ENCODE results near the gene MFSD11. TPM values are rescaled to one million over a fixed set of nuclear protein-coding genes. Genes with fewer than 3 reads are reported as not detected.
"Not testable (repeated sequence)": the region's sequence is repeated elsewhere in the genome, so short reads cannot be mapped to it uniquely, and the experiment has no call there.

The MFSD11 gene
- polyA plus RNA-seq (2013, experiment 1 of 2; ENCODE audit: insufficient read length) = 13.5 TPM
- polyA plus RNA-seq (2013, experiment 2 of 2; ENCODE audit: insufficient read length) = 12.1 TPM

DNA sequence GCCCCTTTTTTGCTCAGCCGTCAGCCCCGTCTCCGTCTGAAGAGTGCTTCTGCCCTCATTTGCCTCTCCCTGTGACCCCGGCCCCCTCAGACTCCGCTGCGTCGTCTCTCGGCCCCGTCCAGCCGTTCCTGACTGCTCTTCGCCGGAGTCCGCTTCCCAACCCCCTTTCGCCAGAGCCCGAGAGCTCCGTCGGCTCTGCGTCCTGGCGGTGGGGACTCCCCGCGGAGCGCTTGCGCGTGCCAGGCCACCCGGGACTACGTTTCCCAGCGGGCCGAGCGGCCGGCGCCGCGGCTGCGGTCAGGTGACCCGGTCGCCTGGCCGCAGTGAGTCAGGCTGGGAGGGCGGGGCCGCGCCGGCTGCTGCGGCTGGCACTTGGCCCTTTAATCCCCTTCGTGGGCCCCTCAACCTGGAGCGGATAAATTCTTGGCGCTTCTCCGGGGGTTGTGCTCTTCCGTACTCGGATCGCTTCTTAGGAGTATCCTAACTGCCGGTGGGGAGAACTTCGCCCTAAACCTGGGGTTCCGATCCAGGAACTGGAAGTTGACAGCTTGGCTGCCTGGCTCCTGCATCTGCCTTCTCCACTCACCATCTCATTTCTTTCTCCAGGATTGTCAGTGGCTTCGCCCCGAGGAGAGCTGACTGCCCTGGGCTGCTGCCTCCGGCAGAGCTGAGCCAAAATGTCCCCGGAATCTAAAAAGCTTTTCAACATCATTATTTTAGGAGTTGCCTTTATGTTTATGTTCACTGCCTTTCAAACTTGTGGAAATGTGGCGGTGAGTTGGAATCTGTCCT, at the start of gene MFSD11:
TSS of gene MFSD11 (plus strand) at position 444 of the 792 bp plus-strand sequence. CDS start at position 678, 234 bp downstream.
- peak; percentile 94 for DNase-seq

GRCh38 chr17:76688165-76688622, 49.7 kb upstream of the MFSD11 start:
- no peak for DNase-seq

GRCh38 chr17:76689859-76690258, 48.1 kb upstream of the MFSD11 start:
- no peak for DNase-seq

DNA sequence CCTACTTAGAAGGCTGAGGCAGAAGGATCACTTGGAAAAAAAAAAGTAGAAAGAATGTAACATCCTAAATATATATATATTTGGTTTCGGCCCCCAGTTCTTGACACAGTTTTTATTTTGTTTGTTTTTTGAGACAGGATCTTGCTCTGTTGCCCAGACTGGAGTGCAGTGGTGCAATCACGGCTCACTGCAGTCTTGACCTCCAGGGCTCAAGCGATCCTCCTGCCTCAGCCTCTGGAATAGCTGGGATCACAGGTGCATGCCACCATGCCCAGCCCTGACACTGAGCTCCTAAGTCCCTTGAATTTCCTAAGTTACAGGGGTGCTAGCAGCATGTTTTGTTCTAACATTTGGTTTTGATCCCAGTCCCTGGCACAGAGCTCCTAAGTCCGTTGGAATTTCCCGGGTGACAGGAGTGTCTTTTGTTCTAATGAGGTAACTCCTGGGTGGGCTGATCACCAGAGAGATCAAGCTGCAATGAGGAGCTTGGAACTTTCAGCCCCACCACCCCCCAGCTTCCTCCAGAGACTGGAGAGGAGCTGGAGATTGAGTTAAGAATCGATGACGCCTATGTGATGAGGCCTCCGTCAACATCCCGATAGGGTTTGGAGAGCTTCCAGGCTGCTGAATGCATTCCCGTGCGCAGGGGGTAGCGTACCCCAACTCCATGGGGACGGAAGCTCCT, 47.2 kb upstream of the MFSD11 start:
- DNase-seq = no peak

GRCh38 chr17:76691379-76692191, 46.3 kb upstream of the MFSD11 start:
- DNase-seq = no peak

DNA sequence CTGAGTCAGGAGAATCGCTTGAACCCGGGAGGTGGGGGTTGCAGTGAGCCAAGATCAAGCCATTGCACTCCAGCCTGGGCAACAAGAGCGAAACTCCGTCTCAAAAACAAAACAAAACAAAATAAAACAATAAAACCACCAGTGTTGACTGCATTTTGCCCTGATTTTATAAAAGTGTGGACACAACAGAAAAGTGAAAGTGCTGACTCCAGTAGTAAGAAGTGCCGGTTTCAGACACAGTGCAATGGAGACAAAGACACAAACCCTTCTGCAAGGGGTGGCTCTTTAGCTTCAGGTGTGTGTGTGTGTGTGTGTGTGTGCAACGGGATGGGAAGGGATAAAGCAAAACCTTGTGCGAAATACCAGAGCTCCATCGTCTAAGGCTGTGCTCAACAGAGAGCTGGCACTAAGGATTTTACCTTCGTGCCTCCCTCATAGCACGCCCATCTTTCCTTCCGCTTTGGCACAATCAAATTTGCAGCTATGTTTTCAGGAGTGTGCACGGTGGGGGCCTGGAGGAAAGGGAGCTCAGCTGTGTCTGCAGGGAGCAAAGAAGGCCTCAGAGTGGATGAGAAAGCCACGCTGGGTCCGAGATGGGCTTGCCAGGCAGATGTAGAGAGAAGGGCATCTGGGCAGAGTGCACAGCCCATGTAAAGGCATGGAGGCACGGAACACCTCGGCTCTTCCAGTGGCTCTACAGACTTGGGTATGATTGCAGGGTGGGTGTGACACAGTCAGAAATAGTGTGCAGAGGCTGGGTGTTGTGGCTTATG, 42.7 kb upstream of the MFSD11 start:
- DNase-seq = no peak

- DNase-seq = no peak
Observed at GRCh38 chr17:76696763-76697701, 40.9 kb upstream of the MFSD11 start.

DNA sequence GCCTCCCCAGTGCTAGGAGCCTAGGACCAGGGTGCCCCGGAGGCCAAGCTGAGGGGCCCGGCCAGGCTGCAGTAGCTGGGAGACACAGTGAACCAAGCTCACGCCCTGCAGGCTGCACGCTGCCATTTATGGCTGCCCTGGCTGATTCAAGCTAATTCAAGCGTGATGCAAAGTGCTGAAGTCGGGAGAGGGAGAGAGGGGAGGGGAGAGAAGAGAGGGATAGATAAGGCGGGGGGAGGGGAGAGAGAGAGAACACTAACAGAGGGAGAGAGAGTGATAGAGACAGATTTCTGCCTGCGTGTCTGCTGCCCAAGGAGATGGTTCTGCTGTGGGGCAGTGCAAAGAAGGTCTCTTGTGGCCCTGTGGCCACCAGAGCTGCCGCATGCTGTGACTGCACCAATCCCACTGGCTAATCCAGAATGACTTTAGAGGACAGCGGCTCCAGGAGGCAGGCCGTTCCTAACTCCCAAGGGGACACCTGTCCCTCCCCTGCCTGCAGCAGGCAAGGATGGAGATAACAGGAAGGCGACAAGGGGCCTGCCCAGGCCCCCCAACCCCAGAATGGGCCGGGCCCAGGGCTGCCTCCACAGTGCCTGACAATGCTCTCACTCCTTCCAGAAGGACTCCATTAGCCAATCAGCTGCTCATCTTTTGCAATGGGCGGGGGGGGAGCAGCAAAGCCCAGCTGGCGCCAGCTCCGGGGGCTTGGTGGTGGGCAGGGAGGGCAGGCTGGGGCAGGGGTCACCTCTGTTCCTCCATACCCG, 40.0 kb upstream of the MFSD11 start:
- peak; percentile 69 for DNase-seq

GRCh38 chr17:76698466-76698977, 39.4 kb upstream of the MFSD11 start:
- DNase-seq = not testable (repeated sequence)

GRCh38 chr17:76700270-76700616, 37.7 kb upstream of the MFSD11 start:
- DNase-seq = no peak

DNA sequence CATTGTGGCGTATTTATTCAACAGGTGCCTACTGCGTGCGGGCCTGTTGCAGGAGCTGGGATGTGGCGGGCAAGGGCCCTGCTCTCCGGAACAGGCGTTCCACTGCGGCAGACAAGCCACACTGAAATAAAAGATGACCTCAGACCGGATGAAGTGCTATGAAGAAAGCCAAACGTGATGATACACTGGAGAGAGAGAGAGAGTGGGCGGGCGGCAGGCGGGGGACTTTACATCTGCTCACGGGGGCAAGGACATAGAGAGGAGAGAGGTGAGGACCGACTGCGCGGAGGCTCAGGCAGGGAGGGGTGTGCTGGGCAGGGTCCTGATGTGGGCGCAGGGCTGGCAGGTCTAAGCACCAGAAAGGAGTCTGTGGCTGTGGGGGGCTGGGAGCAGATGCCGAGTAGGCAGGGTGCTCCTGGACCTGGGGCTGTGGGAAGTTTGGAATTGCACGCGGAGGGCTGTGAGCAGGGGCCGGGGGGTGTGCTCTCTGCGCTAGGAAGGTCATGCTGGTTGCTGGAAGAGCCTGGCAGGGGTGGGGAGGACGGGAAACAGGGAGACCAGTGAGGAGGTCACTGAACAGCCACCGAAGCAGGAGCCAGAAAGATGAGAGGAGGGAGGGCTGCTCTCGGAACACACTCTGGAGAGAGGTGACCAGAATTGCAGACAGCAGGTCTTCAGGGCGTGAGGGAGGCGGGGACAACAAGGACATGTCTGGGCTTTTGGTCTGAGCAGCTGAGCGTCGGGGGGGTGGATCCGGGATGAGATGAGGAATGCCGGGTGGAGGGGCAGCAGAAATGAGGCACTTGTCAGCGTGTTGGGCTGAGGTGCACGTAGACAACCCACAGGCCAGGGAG, 37.1 kb upstream of the MFSD11 start:
- peak; percentile 63 for DNase-seq

GRCh38 chr17:76701471-76701967, 36.4 kb upstream of the MFSD11 start:
- DNase-seq = no peak

- DNase-seq = no peak
Observed at GRCh38 chr17:76702076-76702475, 35.8 kb upstream of the MFSD11 start.

DNA sequence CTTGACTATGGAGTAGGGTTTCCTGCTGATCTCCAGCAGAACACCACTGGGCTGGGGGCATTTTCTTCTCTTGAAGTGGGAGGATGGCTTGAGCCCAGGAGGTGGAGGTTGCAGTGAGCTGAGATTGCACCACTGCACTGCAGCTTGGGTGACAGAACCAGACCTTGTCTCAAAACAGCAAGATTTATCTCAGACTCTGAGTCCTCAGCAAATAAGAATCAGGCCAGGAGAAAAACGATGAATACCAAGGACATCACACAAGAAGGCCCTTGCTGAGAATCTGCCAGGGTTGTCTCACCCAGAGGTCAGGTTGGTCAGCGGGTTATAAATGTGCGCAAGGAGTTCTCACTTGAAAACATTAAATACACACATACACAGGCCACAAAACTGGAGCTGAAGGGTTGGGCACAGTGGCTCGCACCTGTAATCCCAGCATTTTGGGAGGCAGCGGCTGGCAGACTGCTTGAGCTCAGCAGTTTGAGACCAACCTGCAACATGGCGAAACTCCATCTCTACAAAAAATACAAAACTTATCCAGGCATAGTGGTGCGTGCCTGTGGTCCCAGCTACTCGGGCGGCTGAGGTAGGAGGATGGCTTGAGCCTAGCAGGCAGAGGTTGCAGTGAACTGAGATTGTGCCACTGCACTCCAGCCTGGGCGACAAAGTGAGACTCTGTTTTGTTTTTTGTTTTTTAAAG, 34.8 kb upstream of the MFSD11 start:
- DNase-seq = no peak

DNA sequence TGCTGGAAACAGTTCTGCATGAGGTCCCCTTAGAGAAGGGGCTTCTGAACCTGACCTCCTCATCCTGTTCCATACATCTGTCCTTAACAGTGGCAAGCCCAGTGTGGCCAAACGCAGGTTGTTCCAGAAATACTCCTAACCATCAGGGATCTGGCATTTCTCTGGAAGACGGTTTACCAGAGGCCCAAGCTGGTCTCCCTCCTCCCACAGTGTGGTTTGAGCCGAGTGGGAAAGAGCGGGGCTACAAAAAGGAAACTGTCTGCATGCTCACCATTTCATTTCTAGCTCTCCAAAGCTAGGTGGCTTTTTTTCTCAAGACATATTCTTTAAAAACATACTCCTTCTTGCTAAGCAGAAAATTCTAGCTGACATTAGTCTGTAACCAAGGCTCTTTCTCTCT, 33.1 kb upstream of the MFSD11 start:
- DNase-seq = no peak

GRCh38 chr17:76706817-76707216, 31.1 kb upstream of the MFSD11 start:
- DNase-seq = no peak

DNA sequence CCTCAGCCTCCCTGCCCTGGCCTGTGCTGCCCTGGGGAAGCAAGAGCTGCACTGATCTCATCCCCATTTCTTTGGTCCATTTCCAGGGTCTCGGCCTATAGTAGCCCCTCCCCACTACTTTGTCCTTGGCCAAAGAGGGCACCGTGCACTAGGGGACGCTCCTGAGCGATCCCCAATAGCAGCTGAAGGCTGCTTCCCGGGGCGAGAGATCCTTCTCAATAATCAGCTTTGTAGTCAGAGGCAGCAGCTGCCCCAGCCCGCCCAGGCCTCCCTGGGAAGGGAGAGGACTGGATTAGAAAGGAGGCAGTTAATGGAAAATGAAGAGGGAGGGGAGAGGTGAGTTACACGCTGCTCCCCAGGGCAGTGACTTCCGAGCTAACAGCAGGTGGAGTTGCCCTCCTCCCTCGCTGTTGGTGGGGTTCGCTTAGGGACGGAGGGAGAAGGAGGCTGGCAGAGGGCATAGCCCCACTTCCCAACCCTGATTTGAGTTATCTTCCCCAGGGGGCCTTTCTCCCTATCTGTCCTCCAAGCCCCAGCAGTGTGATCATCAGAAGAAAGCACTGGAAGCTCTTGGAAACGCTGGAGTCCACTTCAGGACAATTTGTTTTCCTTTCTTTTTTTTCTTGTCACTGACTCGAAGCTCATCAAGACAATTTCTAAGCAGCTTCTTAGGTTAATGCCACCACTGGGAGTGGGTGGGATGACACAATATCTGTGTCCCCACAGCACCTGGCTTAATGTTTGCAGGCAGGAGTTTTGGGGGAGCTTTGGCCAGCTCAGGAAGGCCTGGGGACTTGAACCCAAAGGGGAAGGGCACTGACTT, 29.7 kb upstream of the MFSD11 start:
- no peak for DNase-seq

All from fibroblast of skin of scalp (primary cell).